ENCODE results near the gene CDK5RAP2. TPM values are rescaled to one million over a fixed set of nuclear protein-coding genes. Genes with fewer than 3 reads are reported as not detected.

CDK5RAP2 gene
- total and polyA plus RNA-seq, 10 of the 15 experiments (the other 5 are each of a cell fraction or from before 2014, with no cell fraction given), result 16.2 to 53.5 (median 34.5) TPM

- DNase-seq (ENCODE audit: low read depth, low spot score), result no peak
- BruUV-seq (replicated peaks), result no TSS peak
- Histone ChIP-seq H3K27ac (ENCODE audit: control insufficient read depth, insufficient read depth) (no peak overlapping the region), H3K4me1 (ENCODE audit: control insufficient read depth, insufficient read depth, low read length) (no peaks in the 10 kb centered on the region), H4K20me1 (ENCODE audit: control insufficient read depth, insufficient read depth) (no peaks in the 10 kb centered on the region), H3K9me3 (replicated peaks; ENCODE audit: control insufficient read depth, insufficient read depth, low read length) (no peaks in the 10 kb centered on the region), H3K4me2 (ENCODE audit: control insufficient read depth, insufficient read depth) (no peak overlapping the region), H3K9ac (ENCODE audit: control insufficient read depth, insufficient read depth, low read length) (no peak overlapping the region), H3K4me3 (no peak overlapping the region), H3K27me3 (replicated peaks in 1 of 2; ENCODE audit: control insufficient read depth in 2 of 2, insufficient read depth in 2 of 2, low read length in 1 of 2) (no peaks in the 10 kb centered on the region), H2AFZ (ENCODE audit: control insufficient read depth, low read depth, low read length) (no peak overlapping the region), H3K79me2 (ENCODE audit: control insufficient read depth, insufficient read depth, low read length) (no peaks in the 10 kb centered on the region), H3K36me3 (ENCODE audit: control insufficient read depth in 2 of 2, insufficient read depth in 2 of 2, low read length in 1 of 2) (peaks cover 17 to 20% of the 10 kb centered on the region in 2 experiments)
- intact Hi-C loops (cut with micrococcal nuclease; ENCODE audit: unreplicated experiment), result no loop called here
- SMC1A ChIA-PET (ENCODE audit: uncharacterized antibody, unreplicated experiment), result interaction anchor here (1.1 kb wide), 1 partner anchor 13 kb away, joined by 3 read pairs; no protein-coding TSS in a partner anchor
- in situ Hi-C loops (cut with MboI), result no loop called here
- RAD21 ChIA-PET (ENCODE audit: unreplicated experiment), result no interaction called here
- over 99% methylated on average over 9 of the region's 9 CpGs for WGBS (ENCODE audit: insufficient coverage, insufficient replicate concordance, low lambda C conversion rate, missing lambda C conversion rate)
- CTCF ChIA-PET, result interaction anchor here (1.0 to 1.8 kb wide), 3 partner anchors 14 to 18 kb away, joined by 3 to 5 read pairs (median 4); no protein-coding TSS in a partner anchor
- no peak for FAIRE-seq
- TF ChIP-seq ZZZ3 (IDR thresholded peaks at IDR 0.05; ENCODE audit: control insufficient read depth, insufficient read length, low read depth) (no peak), IKZF1 (conservative IDR thresholded peaks at IDR 0.05) (no peak), CTCF (IDR thresholded peaks at IDR 0.05 in 2 of 3, conservative IDR thresholded peaks at IDR 0.05 in 1 of 3; ENCODE audit: control insufficient read depth in 2 of 3, extremely low read depth in 1 of 3, insufficient read depth in 1 of 3, low read depth in 3 of 3, low read length in 3 of 3) (peak in 2 of 3 experiments; percentile 52 to 54; a peak in 5 of 6 replicates), TARDBP (IDR thresholded peaks at IDR 0.05; ENCODE audit: borderline replicate concordance) (no peak), RAD21 (IDR thresholded peaks at IDR 0.05; ENCODE audit: insufficient read depth, low read depth, low read length) (peak; percentile 37; the same call in 1 of the 2 replicates)
- ATAC-seq, result peak; percentile 80
- POLR2A ChIA-PET, result no interaction called here
Observed at GRCh38 chr9:120438836-120439546, 141.0 kb downstream of the CDK5RAP2 start.
